ENCODE results near the gene NR3C1.

DNA sequence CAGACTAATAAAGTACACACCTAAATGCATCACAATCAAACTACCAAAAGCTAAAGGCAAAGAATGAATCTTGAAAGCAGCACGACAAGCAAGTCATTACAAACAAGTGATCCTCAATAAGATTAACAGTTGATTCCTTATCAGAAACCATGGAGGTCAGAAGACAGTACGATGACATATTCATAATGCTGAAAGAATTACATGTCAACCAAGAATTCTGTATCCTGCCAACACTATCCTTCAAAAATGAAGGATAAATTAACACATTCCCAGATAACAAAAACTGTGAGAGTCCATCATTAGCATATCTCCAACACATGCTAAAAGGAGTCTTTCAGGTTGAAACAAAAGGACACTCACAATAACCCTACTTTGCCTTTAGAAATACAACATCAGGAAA is 39.4 kb downstream of the NR3C1 start:
- TF ChIP-seq EZH2 (IDR thresholded peaks at IDR 0.05; ENCODE audit: borderline replicate concordance, low read depth, low read length, poor library complexity, severe bottlenecking), result no peak
- TF ChIP-seq, protein P1, sequence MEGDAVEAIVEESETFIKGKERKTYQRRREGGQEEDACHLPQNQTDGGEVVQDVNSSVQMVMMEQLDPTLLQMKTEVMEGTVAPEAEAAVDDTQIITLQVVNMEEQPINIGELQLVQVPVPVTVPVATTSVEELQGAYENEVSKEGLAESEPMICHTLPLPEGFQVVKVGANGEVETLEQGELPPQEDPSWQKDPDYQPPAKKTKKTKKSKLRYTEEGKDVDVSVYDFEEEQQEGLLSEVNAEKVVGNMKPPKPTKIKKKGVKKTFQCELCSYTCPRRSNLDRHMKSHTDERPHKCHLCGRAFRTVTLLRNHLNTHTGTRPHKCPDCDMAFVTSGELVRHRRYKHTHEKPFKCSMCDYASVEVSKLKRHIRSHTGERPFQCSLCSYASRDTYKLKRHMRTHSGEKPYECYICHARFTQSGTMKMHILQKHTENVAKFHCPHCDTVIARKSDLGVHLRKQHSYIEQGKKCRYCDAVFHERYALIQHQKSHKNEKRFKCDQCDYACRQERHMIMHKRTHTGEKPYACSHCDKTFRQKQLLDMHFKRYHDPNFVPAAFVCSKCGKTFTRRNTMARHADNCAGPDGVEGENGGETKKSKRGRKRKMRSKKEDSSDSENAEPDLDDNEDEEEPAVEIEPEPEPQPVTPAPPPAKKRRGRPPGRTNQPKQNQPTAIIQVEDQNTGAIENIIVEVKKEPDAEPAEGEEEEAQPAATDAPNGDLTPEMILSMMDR (conservative IDR thresholded peaks at IDR 0.05; ENCODE audit: low read depth, low read length), result no peak

Measured in A673 (cell line).